NCI-H1694 (cell line): ENCODE measurements around the gene TMX1.

ENCODE experiments used
- DNase-seq: peaks from one replicate; lab custom pipeline; 2025; lab: John Stamatoyannopoulos, UW

TMX1 gene

DNA sequence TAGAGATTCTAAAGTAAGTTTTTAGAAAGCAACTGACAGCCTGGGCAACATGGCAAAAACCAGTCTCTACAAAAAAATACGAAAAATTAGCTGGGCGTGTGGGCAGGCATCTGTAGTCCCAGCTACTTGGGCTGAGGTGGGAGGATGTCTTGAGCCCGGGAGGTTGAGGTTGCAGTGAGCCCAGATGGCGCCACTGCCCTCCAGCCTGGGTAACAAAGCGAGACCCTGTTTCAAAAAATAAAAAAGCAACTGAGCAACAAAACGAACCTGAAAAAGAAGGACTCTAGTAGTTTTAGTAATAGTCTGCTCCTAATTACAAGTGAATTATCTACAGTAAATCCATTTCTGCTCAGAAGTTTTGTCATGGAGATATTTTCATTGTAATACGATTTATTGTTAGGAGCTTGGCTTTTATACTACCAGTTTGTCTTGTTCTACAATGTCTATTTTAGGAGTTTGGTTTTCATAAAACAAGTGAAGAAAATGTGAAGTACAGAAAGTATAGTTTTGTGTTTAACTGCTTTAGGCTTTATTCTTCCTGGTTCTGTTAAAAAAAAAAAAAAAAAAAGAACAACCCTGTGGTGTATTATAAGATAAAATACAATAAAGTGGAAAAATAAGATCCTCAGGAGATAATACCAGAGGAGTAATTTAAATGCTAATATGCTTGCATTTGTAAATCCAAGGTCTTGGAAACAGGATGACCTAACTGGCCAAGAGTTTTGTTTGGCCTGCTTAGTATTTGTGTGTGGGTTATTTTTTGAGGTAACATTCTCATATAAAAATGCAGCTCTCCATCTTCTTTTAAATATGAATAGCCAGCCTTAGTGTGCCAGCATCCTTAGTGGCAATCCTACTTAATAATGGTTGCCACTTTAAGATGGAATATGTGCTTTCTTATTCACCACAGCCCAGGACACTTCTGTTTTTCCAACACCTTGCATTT is 2.8 kb downstream of the TMX1 start:
- DNase-seq, result no peak

- no peak for DNase-seq
These were observed 4.5 kb downstream of the TMX1 start for GRCh38 chr14:51244591-51244990.

GRCh38 chr14:51246032-51246431 is 6.0 kb downstream of the TMX1 start:
- no peak for DNase-seq

- no peak for DNase-seq
These were observed 8.3 kb downstream of the TMX1 start for GRCh38 chr14:51248016-51248987.

DNA sequence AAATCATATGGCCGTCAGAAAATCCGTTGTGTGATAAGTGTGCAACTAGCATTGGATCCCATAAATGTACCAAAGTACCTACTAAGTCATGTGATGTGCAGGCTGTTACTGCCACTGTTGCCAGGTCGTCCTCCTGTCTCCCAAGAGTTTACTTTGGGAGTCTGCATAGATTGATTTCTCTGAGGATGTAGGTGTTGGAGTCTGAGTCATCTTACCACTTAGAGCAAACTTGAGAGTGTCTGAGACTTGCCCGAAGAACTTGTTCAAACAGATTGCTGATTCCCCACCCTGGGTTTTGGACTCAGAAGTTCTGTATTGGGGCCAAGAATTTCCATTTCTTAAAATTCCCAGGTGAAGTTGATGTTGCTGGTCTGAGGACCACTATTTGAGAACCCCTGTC is 11.4 kb downstream of the TMX1 start:
- DNase-seq, result no peak

GRCh38 chr14:51253880-51254279 is 13.8 kb downstream of the TMX1 start:
- DNase-seq, result no peak

DNA sequence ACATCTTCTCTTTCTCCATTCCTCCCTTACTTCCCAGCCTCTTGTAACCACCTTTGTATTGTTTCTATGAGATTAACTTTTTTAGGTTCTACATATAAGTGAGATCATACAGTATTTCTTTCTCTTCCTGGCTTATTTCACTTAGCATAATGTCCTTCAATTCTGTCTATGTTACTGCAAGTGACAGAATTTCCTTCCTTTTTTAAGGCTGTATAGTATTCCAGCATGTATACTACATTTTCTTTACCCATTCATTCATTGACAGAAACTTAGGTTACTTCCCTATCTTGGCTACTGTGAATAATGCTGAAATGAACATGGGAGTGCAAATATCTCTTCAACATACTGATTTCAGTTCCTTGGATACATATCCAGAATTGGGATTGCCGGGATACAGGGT is 18.2 kb downstream of the TMX1 start:
- DNase-seq, result no peak

DNA sequence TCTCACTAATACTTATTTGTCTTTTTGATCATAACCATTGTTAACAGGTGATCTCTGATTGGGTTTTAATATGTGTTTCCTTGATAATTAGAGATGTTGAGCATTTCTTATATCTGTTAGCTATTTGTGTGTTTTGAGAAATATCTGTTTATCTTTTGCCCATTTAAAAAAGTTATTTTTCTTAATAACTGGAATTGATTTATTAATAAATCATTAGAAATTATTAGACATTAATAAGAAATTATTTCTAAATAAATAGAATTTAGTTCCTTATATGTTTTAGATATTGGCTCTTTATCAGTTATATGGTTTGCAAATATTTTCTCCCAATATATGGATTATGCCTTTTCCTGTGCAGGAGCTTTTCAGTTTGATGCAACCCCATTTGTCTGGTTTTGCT is 18.7 kb downstream of the TMX1 start:
- no peak for DNase-seq

GRCh38 chr14:51260225-51260624 is 20.2 kb downstream of the TMX1 start:
- no peak for DNase-seq

DNA sequence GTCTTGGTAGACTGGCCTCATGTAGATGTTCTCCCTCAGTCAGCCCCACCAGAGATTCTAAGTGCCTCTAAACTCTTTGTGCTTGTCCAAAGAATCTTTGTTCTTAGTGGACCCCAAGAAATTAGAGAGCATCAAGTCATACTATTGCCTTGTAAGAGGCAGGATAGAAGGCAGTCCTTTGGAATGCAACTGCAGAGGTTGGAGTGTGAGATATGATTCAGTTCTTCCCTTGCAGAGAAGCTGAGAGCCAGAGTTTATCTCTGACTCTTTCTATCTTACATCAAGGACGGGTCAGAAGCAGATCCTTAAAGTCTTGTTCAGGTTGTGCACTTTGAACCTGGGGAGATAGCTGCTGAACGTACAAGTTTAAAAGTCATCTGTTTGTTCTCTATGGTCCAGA is 21.1 kb downstream of the TMX1 start:
- no peak for DNase-seq

DNA sequence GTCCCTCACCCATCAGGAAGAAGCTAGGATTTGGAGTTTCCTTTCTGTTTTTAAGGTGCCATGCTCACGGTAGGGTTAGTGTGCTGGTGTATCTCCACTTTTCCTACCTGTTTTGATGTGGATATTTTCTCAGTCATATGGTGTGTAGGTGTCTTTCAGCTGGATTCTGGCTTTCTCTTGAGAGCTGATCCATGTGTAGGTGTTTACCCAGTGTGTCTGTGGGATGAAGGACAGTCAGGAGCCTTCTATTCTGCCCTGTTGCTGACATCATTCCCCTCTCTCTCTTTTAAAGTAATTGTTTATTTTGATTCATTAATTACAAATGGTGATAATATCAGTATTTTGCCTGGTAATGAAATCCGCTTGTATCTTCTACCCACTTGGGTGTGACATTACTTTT is 22.8 kb downstream of the TMX1 start:
- no peak for DNase-seq

- DNase-seq, result no peak
These were observed 29.6 kb downstream of the TMX1 start for GRCh38 chr14:51269634-51270033.

DNA sequence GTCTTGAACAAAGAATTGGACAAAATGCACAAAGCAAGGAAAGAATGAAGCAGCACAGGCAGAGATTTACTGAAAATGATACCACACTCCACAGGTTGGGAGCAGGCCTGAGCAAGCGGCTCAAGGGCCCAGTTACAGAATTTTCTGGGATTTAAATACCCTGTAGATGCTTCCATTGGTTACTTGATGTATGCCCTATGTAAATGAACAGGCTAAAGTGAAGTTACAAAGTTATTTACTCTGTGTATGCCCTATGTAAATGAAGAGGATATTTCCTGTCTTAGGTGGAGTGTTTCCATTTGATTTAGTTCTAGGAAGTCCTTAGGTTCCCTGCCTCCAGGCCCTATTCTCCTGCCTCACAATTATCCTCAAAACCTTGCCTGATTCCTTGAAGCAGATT is 36.6 kb downstream of the TMX1 start:
- DNase-seq, result no peak

DNA sequence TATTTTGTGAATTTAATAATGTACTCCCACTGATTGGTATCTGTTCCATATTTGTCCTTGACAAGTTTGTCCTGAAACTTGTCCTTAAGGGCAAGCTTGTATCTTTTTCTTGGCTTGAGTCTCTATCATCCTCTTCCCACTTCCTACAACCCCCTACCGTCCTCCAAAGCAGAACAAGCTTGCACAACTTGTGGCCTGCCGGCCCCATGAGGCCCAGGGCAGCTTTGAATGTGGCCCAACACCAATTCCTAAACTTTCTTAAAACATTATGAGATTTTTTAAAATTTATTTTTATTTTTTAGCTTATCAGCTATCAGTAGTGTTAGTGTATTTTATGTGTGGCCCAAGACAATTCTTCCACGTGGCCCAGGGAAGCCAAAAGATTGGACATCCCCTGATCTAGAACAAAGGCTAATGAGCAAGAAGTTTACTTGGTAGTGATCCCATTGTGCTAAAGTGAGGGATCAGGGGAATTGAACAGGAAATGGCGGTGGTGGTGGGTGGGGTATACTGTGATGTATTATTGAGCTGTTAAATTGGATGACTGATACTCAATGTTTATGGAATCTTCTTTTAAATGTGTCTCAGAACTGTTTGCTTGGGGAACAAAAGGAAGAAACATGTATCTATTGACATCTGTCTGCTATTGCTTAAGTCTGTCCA is 37.8 kb downstream of the TMX1 start:
- no peak for DNase-seq

- DNase-seq, result no peak
These were observed 42.5 kb downstream of the TMX1 start for GRCh38 chr14:51282517-51282916.

GRCh38 chr14:51283402-51284085 is 43.5 kb downstream of the TMX1 start:
- peak; percentile 98 for DNase-seq

GRCh38 chr14:51284241-51284640 is 44.2 kb downstream of the TMX1 start:
- no peak for DNase-seq

DNA sequence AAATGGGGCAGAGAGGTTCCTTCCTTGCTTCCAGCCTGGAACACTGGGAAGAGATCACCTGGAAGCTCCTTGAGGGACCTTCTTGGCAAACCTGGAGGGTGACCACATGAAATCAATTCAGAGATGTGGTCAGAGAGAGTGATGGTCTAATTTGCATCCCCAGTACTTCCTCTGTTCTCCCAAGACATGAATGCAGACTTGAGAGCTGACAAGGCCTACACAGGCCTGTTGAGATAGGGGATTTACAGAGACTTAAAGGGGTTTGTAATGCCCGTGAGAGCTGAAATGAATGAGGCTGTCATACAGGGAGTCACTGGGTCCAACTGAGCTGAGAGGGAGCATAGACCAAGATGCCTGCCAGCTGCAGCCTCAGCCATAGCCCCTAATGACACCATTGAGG is 45.1 kb downstream of the TMX1 start:
- no peak for DNase-seq

DNA sequence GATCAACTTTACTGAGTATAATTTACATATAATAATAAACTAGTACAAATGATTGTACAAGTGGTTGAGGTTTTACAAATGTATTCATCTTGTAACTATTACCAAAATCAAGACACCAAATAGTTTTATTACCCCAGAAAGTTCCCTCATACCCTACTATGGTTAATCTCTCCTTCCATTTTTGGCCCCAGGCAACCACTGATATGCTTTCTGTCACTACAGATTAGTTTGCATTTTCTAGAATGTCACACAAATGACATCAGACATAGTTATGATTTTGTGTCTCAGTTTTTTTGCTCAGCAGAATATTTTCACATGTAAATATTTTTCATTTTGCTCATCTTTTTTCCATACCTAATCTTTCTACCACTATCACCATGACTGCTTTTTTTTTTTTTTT is 49.1 kb downstream of the TMX1 start:
- DNase-seq, result no peak

- no peak for DNase-seq
These were observed 50.1 kb downstream of the TMX1 start for GRCh38 chr14:51290132-51290531.

DNA sequence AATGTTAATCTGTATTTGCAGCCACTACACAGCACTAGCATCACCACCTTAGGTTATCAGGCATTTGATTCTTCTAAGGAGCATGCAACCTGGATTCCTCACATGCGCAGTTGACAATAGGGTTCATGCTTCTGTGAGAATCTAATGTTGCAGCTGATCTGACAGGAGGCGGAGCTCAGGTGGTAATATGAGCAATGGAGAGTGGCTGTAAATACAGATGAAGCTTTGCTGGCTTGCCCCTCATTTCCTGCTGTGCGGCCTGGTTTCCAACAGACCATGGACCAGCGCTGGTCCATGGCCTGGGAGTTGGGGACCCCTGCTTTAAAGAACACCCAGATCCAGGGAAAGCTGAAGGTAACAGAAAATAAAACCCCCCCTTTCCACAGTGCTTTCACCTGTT is 51.0 kb downstream of the TMX1 start:
- DNase-seq, result no peak
